Fibroblast of lung (primary cell): ENCODE results near the gene TNFRSF19.

ENCODE experiments used
- EZH2 ChIP-seq: IDR thresholded peaks from 2 replicates; pipeline ENCODE4 v1.5.1; 2012; ENCODE audit warnings: low read length, control low read depth, mild to moderate bottlenecking; ENCODE audit errors: missing control alignments
- TF ChIP-seq, protein P1 (sequence below), 2 donors: IDR thresholded peaks in 1 of 2; conservative IDR thresholded peaks in 1 of 2; 1 replicate in 1 of 2; 2 replicates in 1 of 2; pipeline ENCODE4 v1.5.1; 2011 to 2012; ENCODE audit warnings: low read length in 2 of 2, control low read depth in 1 of 2, inconsistent platforms in 1 of 2, low read depth in 1 of 2, mild to moderate bottlenecking in 1 of 2

DNA sequence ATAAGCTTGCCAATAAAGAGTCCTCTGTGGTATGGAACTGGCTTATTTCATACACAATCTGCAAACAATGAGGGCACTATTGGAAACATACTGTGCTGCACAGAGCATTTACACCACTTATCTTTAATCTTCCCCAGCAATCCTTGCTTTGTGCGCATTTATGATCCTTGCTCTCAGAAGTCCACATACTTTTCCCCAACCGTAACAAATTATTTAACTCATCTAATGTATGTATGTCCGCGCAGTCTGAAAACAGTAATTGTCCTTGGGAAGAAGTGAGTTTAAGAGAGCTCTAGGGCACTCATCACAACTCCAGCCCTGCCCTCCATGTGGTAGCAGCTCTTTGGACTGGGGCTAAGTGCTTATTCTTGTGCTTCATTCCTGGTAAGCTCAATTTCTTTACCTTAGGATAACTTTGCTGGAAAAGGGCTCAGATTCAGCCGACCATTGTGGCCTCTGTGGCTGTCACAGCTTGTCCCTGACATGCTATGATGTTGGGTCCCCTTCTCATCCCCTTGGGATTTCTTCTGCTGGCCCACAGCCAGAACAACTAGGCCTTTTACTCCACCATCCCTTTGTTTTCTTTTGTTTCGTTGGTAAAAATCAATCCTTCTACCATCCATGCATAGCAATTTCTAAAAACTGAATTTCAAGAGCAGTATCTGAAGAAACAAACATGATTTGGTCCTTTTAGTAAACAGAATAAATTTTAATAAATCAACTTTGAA lies 152.7 kb downstream of the TNFRSF19 start:
- TF ChIP-seq, protein P1, sequence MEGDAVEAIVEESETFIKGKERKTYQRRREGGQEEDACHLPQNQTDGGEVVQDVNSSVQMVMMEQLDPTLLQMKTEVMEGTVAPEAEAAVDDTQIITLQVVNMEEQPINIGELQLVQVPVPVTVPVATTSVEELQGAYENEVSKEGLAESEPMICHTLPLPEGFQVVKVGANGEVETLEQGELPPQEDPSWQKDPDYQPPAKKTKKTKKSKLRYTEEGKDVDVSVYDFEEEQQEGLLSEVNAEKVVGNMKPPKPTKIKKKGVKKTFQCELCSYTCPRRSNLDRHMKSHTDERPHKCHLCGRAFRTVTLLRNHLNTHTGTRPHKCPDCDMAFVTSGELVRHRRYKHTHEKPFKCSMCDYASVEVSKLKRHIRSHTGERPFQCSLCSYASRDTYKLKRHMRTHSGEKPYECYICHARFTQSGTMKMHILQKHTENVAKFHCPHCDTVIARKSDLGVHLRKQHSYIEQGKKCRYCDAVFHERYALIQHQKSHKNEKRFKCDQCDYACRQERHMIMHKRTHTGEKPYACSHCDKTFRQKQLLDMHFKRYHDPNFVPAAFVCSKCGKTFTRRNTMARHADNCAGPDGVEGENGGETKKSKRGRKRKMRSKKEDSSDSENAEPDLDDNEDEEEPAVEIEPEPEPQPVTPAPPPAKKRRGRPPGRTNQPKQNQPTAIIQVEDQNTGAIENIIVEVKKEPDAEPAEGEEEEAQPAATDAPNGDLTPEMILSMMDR (conservative IDR thresholded peaks at IDR 0.05 in 1 of 2, IDR thresholded peaks at IDR 0.05 in 1 of 2; ENCODE audit: low read depth in 1 of 2, low read length in 2 of 2): no peak
- no peak for TF ChIP-seq EZH2
